GM19240 (cell line): ENCODE measurements around the gene DHRS13.
"Not testable (repeated sequence)": the region's sequence is repeated elsewhere in the genome, so short reads cannot be mapped to it uniquely, and the experiment has no call there.

Experiments used
- DNase-seq: peaks from one replicate; pipeline ENCODE4 v3.0.0; 2011; ENCODE audit warnings: low spot score; ENCODE audit not compliant: insufficient read length

Gene DHRS13

GRCh38 chr17:28858801-28859355 lies 44.0 kb downstream of the DHRS13 start:
- no peak for DNase-seq

- no peak for DNase-seq
These were observed 44.7 kb downstream of the DHRS13 start for GRCh38 chr17:28857905-28858800.

- DNase-seq = no peak
These were observed 46.8 kb downstream of the DHRS13 start for GRCh38 chr17:28856028-28856574.

- no peak for DNase-seq
These were observed 47.6 kb downstream of the DHRS13 start for GRCh38 chr17:28855336-28855679.

- peak; percentile 94 for DNase-seq
These were observed 48.2 kb downstream of the DHRS13 start, which contains the start of gene ERAL1 for GRCh38 chr17:28854457-28855335. ERAL1 (plus strand) TSS chr17:28855016; CDS start chr17:28855035, 19 bp downstream.

GRCh38 chr17:28853295-28853694 lies 49.6 kb downstream of the DHRS13 start:
- no peak for DNase-seq

- no peak for DNase-seq
These were observed 53.6 kb downstream of the DHRS13 start for GRCh38 chr17:28849281-28849680.

- not testable (repeated sequence) for DNase-seq
These were observed 54.2 kb downstream of the DHRS13 start for GRCh38 chr17:28848667-28849066.
